ENCODE data around the gene FOLR1. TPM values are rescaled to one million over a fixed set of nuclear protein-coding genes. Genes with fewer than 3 reads are reported as not detected.
"Not testable (repeated sequence)": the region's sequence is repeated elsewhere in the genome, so short reads cannot be mapped to it uniquely, and the experiment has no call there.

Gene FOLR1
- total and polyA plus RNA-seq, 2 donors (not counting 1 experiment from before 2014, with no cell fraction given), result 0.15 TPM; not detected in 1

GRCh38 chr11:72177656-72178055 is 14.3 kb upstream of the FOLR1 start:
- no peak for DNase-seq (ENCODE audit: low read depth in 2 of 2)
- no peaks in the 10 kb centered on the region for H3K36me3 ChIP-seq (ENCODE audit: control insufficient read depth, insufficient read depth, low read length)
- H3K27me3 ChIP-seq (ENCODE audit: control insufficient read depth, insufficient read depth, low read length), result no peaks in the 10 kb centered on the region
- H4K20me1 ChIP-seq (ENCODE audit: control insufficient read depth, extremely low read depth, insufficient read depth, low read length), result no peaks in the 10 kb centered on the region
- no peaks in the 10 kb centered on the region for H3K79me2 ChIP-seq (ENCODE audit: control insufficient read depth, insufficient read depth, low read length)
- no peak overlapping the region for H3K4me3 ChIP-seq (replicated peaks in 1 of 4; ENCODE audit: control extremely low read depth in 1 of 4, insufficient read depth in 1 of 4, low read depth in 3 of 4, low read length in 4 of 4)
- no peak overlapping the region for H3K4me2 ChIP-seq (ENCODE audit: extremely low read depth, insufficient read depth, low read length)
- no peaks in the 10 kb centered on the region for H3K9me3 ChIP-seq (ENCODE audit: control insufficient read depth, insufficient read depth, low read depth, low read length)
- no peak overlapping the region for H3K9ac ChIP-seq (ENCODE audit: insufficient read depth, low read length)
- H3K4me1 ChIP-seq (ENCODE audit: control insufficient read depth, extremely low read depth, insufficient read depth, low read length), result no peaks in the 10 kb centered on the region
- H3K27ac ChIP-seq (ENCODE audit: insufficient read depth, low read length), result no peak overlapping the region
- TF ChIP-seq, protein P1, sequence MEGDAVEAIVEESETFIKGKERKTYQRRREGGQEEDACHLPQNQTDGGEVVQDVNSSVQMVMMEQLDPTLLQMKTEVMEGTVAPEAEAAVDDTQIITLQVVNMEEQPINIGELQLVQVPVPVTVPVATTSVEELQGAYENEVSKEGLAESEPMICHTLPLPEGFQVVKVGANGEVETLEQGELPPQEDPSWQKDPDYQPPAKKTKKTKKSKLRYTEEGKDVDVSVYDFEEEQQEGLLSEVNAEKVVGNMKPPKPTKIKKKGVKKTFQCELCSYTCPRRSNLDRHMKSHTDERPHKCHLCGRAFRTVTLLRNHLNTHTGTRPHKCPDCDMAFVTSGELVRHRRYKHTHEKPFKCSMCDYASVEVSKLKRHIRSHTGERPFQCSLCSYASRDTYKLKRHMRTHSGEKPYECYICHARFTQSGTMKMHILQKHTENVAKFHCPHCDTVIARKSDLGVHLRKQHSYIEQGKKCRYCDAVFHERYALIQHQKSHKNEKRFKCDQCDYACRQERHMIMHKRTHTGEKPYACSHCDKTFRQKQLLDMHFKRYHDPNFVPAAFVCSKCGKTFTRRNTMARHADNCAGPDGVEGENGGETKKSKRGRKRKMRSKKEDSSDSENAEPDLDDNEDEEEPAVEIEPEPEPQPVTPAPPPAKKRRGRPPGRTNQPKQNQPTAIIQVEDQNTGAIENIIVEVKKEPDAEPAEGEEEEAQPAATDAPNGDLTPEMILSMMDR (conservative IDR thresholded peaks at IDR 0.05 in 1 of 2, IDR thresholded peaks at IDR 0.05 in 1 of 2; ENCODE audit: low read depth in 1 of 2, low read length in 2 of 2), result no peak
- no peak for TF ChIP-seq EZH2 (IDR thresholded peaks at IDR 0.05; ENCODE audit: low read length, missing control alignments)
- H2AFZ ChIP-seq (ENCODE audit: low read length), result no peak overlapping the region

DNA sequence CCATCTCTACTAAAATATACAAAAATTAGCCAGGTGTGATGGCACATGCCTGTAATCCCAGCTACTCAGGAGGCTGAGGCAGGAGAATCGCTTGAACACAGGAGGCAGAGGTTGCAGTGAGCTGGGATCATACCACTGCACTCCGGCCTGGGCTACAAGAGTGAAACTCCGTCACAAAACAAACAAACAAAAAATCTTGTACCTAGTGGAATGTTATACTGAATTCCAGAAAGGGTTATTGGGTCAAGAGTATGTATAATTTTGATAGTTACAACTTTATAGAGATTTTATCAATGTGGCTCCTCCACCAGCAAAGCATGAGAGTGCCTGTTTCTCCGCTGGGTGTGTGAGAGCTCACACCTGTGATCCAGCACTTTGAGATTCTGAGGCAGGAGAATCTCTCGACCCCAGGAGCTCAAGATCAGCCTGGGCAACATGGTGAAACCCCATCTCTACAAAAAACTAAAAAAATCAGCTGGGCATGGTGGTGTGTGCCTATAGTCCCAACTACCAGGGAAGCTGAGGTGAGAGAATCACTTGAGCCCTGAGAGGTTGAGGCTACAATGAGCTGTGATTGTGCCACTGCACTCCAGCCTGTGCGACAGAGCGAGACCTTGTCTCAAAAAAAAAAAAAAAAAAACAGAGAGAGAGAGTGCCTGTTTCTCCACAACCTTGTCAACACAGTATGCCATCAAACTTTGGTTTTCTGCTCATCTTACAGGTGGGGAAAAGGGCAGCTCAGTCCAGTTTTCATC is 12.7 kb upstream of the FOLR1 start:
- H3K79me2 ChIP-seq (ENCODE audit: control insufficient read depth, insufficient read depth, low read length), result no peaks in the 10 kb centered on the region
- no peak overlapping the region for H3K27ac ChIP-seq (ENCODE audit: insufficient read depth, low read length)
- H3K9ac ChIP-seq (ENCODE audit: insufficient read depth, low read length), result no peak overlapping the region
- H3K4me3 ChIP-seq (replicated peaks in 1 of 4; ENCODE audit: control extremely low read depth in 1 of 4, insufficient read depth in 1 of 4, low read depth in 3 of 4, low read length in 4 of 4), result no peak overlapping the region
- no peak for DNase-seq (ENCODE audit: low read depth in 2 of 2)
- H3K4me2 ChIP-seq (ENCODE audit: extremely low read depth, insufficient read depth, low read length), result no peak overlapping the region
- no peak overlapping the region for H2AFZ ChIP-seq (ENCODE audit: low read length)
- H3K4me1 ChIP-seq (ENCODE audit: control insufficient read depth, extremely low read depth, insufficient read depth, low read length), result no peaks in the 10 kb centered on the region
- H4K20me1 ChIP-seq (ENCODE audit: control insufficient read depth, extremely low read depth, insufficient read depth, low read length), result no peaks in the 10 kb centered on the region
- no peaks in the 10 kb centered on the region for H3K36me3 ChIP-seq (ENCODE audit: control insufficient read depth, insufficient read depth, low read length)
- no peaks in the 10 kb centered on the region for H3K27me3 ChIP-seq (ENCODE audit: control insufficient read depth, insufficient read depth, low read length)
- H3K9me3 ChIP-seq (ENCODE audit: control insufficient read depth, insufficient read depth, low read depth, low read length), result no peaks in the 10 kb centered on the region
- TF ChIP-seq, protein P1 (conservative IDR thresholded peaks at IDR 0.05 in 1 of 2, IDR thresholded peaks at IDR 0.05 in 1 of 2; ENCODE audit: low read depth in 1 of 2, low read length in 2 of 2), result no peak
- TF ChIP-seq EZH2 (IDR thresholded peaks at IDR 0.05; ENCODE audit: low read length, missing control alignments), result no peak

DNA sequence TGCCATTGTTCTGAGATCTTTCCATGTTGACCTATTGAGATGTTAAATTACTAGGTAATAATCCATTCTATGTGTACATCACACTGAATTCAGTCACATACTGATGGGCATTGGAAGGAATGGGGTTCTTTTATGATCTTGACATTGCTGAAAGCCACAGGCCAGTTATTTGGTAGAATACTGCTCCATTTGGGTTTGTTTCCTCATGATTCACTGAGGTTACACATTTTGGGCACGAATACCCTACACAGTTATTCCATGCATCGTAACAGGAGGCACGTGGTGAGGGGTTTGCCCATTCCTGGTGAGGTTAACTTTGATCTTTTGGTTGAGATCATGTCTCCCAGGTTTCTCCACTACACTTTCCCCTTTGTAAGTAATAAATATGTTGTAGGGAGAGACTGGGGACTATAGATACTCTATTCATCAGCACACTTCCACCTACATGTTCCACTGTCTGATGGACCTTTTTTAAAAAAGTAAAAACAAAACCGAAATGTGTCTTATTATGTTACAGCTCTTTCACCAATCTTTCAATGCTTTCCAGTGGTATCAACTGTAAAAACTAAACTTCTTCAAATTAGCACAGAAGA is 12.0 kb upstream of the FOLR1 start:
- Histone ChIP-seq H3K4me3 (replicated peaks in 1 of 4; ENCODE audit: control extremely low read depth in 1 of 4, insufficient read depth in 1 of 4, low read depth in 3 of 4, low read length in 4 of 4) (no peak overlapping the region), H3K36me3 (ENCODE audit: control insufficient read depth, insufficient read depth, low read length) (no peaks in the 10 kb centered on the region), H4K20me1 (ENCODE audit: control insufficient read depth, extremely low read depth, insufficient read depth, low read length) (no peaks in the 10 kb centered on the region), H3K9ac (ENCODE audit: insufficient read depth, low read length) (no peak overlapping the region), H3K79me2 (ENCODE audit: control insufficient read depth, insufficient read depth, low read length) (no peaks in the 10 kb centered on the region), H3K4me1 (ENCODE audit: control insufficient read depth, extremely low read depth, insufficient read depth, low read length) (no peaks in the 10 kb centered on the region), H3K4me2 (ENCODE audit: extremely low read depth, insufficient read depth, low read length) (no peak overlapping the region), H3K27ac (ENCODE audit: insufficient read depth, low read length) (no peak overlapping the region), H2AFZ (ENCODE audit: low read length) (no peak overlapping the region), H3K9me3 (ENCODE audit: control insufficient read depth, insufficient read depth, low read depth, low read length) (no peaks in the 10 kb centered on the region), H3K27me3 (ENCODE audit: control insufficient read depth, insufficient read depth, low read length) (no peaks in the 10 kb centered on the region)
- peak in 1 of 2 donors; percentile 52 for DNase-seq (ENCODE audit: low read depth in 2 of 2)
- no peak for TF ChIP-seq EZH2 (IDR thresholded peaks at IDR 0.05; ENCODE audit: low read length, missing control alignments)
- TF ChIP-seq, protein P1 (conservative IDR thresholded peaks at IDR 0.05 in 1 of 2, IDR thresholded peaks at IDR 0.05 in 1 of 2; ENCODE audit: low read depth in 1 of 2, low read length in 2 of 2), result no peak

- not testable (repeated sequence) for H3K4me3 ChIP-seq (replicated peaks in 1 of 4; ENCODE audit: control extremely low read depth in 1 of 4, insufficient read depth in 1 of 4, low read depth in 3 of 4, low read length in 4 of 4); H3K27me3 ChIP-seq (ENCODE audit: control insufficient read depth, insufficient read depth, low read length); H3K79me2 ChIP-seq (ENCODE audit: control insufficient read depth, insufficient read depth, low read length); H2AFZ ChIP-seq (ENCODE audit: low read length); H3K27ac ChIP-seq (ENCODE audit: insufficient read depth, low read length); H3K4me2 ChIP-seq (ENCODE audit: extremely low read depth, insufficient read depth, low read length); H3K4me1 ChIP-seq (ENCODE audit: control insufficient read depth, extremely low read depth, insufficient read depth, low read length); H3K9me3 ChIP-seq (ENCODE audit: control insufficient read depth, insufficient read depth, low read depth, low read length); H3K36me3 ChIP-seq (ENCODE audit: control insufficient read depth, insufficient read depth, low read length); H3K9ac ChIP-seq (ENCODE audit: insufficient read depth, low read length); H4K20me1 ChIP-seq (ENCODE audit: control insufficient read depth, extremely low read depth, insufficient read depth, low read length)
- peak in 1 of 2 donors; percentile 14 for DNase-seq (ENCODE audit: low read depth in 2 of 2)
These were observed 10.9 kb upstream of the FOLR1 start for GRCh38 chr11:72180892-72181552.
